Tibial nerve (tissue), 4 donors: Measurements from ENCODE around the gene RBM20. TPM values are rescaled to one million over a fixed set of nuclear protein-coding genes. Genes with fewer than 3 reads are reported as not detected.

Experiments
- DNase-seq, 2 donors: peaks; one replicate each; pipeline ENCODE4 v3.0.0-alpha.2; 2019; ENCODE audit warnings: low spot score in 2 of 2
- H3K27ac ChIP-seq, 4 donors: fragments of 200-600 bp; sonication (generic) in 3 of 4; one replicate each; pipeline ENCODE4 v1.5.1; 2017 to 2019; ENCODE audit warnings: mild to moderate bottlenecking in 1 of 4
- H3K27me3 ChIP-seq, 2 donors: fragments of 200-600 bp; sonication (generic) in 1 of 2; one replicate each; pipeline versions ENCODE4 v1.5.1 to v1.6.0; 2017 to 2019
- H3K36me3 ChIP-seq, 3 donors: fragments of 200-600 bp; sonication (generic); one replicate each; pipeline ENCODE4 v1.5.1; 2018 to 2019
- H3K4me1 ChIP-seq, 4 donors: fragments of 200-600 bp; sonication (generic) in 3 of 4; one replicate each; pipeline ENCODE4 v1.5.1; 2017 to 2019
- H3K4me3 ChIP-seq, 4 donors: fragments of 200-600 bp; sonication (generic) in 3 of 4; one replicate each; pipeline ENCODE4 v1.5.1; 2017 to 2019; ENCODE audit warnings: mild to moderate bottlenecking in 1 of 4, moderate library complexity in 1 of 4
- H3K9me3 ChIP-seq, 4 donors: fragments of 200-600 bp; sonication (generic) in 3 of 4; one replicate each; pipeline ENCODE4 v1.5.1; 2017 to 2019
- CTCF ChIP-seq, 5 experiments: fragments of 200-600 bp in 3 of 5; fragments of 450-650 bp in 2 of 5; sonication (generic) in 3 of 5; IDR thresholded peaks; one replicate each; pipeline ENCODE4 v1.5.1; 2016 to 2019; ENCODE audit warnings: antibody characterized with exemption in 5 of 5, mild to moderate bottlenecking in 3 of 5, moderate library complexity in 2 of 5
- EP300 ChIP-seq, 2 donors: sonication (generic); formaldehyde crosslinking; IDR thresholded peaks; one replicate each; pipeline ENCODE4 v1.6.1; 2017; ENCODE audit warnings: antibody characterized with exemption in 2 of 2, mild to moderate bottlenecking in 1 of 2
- POLR2A ChIP-seq, 2 donors: fragments of 450-650 bp; IDR thresholded peaks; one replicate each; pipeline ENCODE4 v1.6.1; 2017; ENCODE audit warnings: antibody characterized with exemption in 2 of 2, mild to moderate bottlenecking in 2 of 2, moderate library complexity in 2 of 2
- WGBS, 2 donors: methylation state at CpG; one replicate each; pipeline ENCODE4 v1.1.5; 2018; 5-methylcytosine and 5-hydroxymethylcytosine counted together
- total RNA-seq, 4 donors: library from RNA; depleted of rRNA; stranded (reverse); fragments of >200 nt; gene quantifications; one replicate each; pipeline ENCODE4 v1.1.0, GENCODE V29; 2016

Gene RBM20
- total RNA-seq, 4 donors from 2014 or later, result 1.3 to 8.7 (median 2.7) TPM

- no peaks in the 10 kb centered on the region for H3K9me3 ChIP-seq
- H3K4me1 ChIP-seq, result peaks cover 0 to 66% (median 37%) of the 10 kb centered on the region in 4 donors
- no peaks in the 10 kb centered on the region for H3K36me3 ChIP-seq
- no peaks in the 10 kb centered on the region for H3K27me3 ChIP-seq
- WGBS, 2 donors, result 50 to 56% methylated on average over 4 of the region's 4 CpGs
- DNase-seq, result no peak
- TF ChIP-seq CTCF (IDR thresholded peaks at IDR 0.05), result no peak
- no peak for TF ChIP-seq POLR2A (IDR thresholded peaks at IDR 0.05)
- TF ChIP-seq EP300 (IDR thresholded peaks at IDR 0.05), result no peak
- H3K27ac ChIP-seq, result peak overlapping the region in 3 of 4 donors; percentile 54 to 84 (median 71)
- H3K4me3 ChIP-seq, result no peak overlapping the region
These were observed 223.8 kb downstream of the RBM20 start for GRCh38 chr10:110867807-110868465.

GRCh38 chr10:110868981-110869380, 224.8 kb downstream of the RBM20 start:
- H3K27me3 ChIP-seq, result no peaks in the 10 kb centered on the region
- H3K9me3 ChIP-seq, result no peaks in the 10 kb centered on the region
- H3K4me1 ChIP-seq, result peaks cover 0 to 63% (median 37%) of the 10 kb centered on the region in 4 donors
- peak overlapping the region in 2 of 4 donors; percentile 54 to 71 for H3K27ac ChIP-seq
- H3K4me3 ChIP-seq, result no peak overlapping the region
- 76 to 86% methylated on average over 6 of the region's 6 CpGs for WGBS, 2 donors
- TF ChIP-seq POLR2A (IDR thresholded peaks at IDR 0.05) (no peak), EP300 (IDR thresholded peaks at IDR 0.05) (no peak), CTCF (IDR thresholded peaks at IDR 0.05) (no peak)
- no peak for DNase-seq
- H3K36me3 ChIP-seq, result no peaks in the 10 kb centered on the region

DNA sequence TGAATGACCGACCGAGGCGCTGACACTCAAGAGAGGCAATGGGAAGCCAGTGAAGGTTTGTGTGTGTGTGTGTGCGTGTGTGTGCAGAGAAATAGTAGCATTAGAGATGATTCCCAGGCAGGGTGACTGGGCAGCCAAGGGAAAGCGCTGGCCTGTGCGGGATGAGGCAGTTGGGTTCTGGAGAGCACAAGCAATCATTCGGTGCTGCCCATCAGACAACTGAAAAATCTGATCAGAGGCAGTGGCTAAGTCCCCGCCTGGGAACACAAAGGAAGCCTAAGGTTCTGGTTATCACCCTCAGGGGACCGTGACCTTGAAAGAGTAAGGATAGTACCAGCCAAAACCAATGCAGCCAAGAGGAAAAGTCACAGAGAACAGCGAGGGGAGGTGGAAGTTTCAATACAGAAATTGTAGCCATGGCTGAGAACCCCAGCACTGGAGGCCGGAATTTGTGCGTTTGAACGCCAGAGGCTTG, 226.7 kb downstream of the RBM20 start:
- H3K27me3 ChIP-seq, result no peaks in the 10 kb centered on the region
- DNase-seq, result peak in 1 of 2 donors; percentile 40
- peak overlapping the region; percentile 91 to 100 (median 99) for H3K27ac ChIP-seq
- peak overlapping the region; percentile 94 to 98 (median 96) for H3K4me3 ChIP-seq
- no peaks in the 10 kb centered on the region for H3K36me3 ChIP-seq
- TF ChIP-seq CTCF (IDR thresholded peaks at IDR 0.05) (no peak), POLR2A (IDR thresholded peaks at IDR 0.05) (no peak), EP300 (IDR thresholded peaks at IDR 0.05) (no peak)
- H3K9me3 ChIP-seq, result no peaks in the 10 kb centered on the region
- WGBS, 2 donors, result 55 to 60% methylated on average over 13 of the region's 13 CpGs
- peaks cover 0 to 61% (median 29%) of the 10 kb centered on the region in 4 donors for H3K4me1 ChIP-seq

DNA sequence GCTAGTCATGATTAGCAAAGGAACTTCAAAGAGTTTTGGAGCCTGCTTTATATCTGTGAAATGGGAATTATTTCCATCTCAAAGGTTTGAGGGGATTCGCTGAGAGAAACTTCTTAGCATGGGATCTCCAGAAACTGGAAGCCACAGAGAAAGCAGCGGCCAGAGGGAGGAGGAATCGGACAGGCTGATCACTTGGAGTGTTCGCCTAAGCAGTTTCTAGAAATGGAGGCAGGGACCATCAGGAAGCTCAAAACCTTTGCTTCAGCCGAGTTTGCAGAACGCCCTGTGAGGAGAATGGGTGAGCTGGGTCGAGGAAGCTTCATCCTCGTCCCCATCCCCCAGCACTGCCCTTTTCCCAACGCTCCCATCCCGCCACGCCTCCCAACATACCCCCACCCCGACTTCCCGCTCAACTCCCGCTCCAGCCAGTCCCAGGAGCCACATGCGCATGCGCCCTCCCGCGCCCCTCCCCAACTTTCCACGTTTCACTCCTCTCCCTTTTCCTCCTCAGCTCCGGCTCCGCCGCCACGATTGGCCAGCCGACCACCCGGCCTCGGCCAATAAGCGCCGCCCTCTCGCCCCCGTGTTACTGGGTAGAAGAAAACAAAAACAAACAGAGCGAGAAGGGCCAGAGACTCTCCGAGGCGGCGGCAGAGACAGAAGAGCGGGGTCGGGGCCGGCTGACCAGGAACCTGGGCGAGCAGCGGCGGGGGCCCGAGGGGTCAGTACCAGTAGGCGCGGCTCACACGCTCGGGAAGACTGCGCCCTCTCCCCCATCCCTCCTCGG, 227.4 kb downstream of the RBM20 start, which contains the start of gene PDCD4:
TSS of gene PDCD4 (plus strand) at position 631 of the 787 bp plus-strand sequence. CDS start 4,100 bp downstream, outside the sequence.
- TF ChIP-seq POLR2A (IDR thresholded peaks at IDR 0.05) (peak; percentile 93 to 94), EP300 (IDR thresholded peaks at IDR 0.05) (peak; percentile 56 to 98), CTCF (IDR thresholded peaks at IDR 0.05) (peak in 1 of 5 experiments; percentile 28)
- Histone ChIP-seq H3K36me3 (no peaks in the 10 kb centered on the region), H3K4me3 (peak within 1 kb of the TSS; percentile 94 to 98 (median 96)), H3K9me3 (no peaks in the 10 kb centered on the region), H3K27ac (peak within 1 kb of the TSS; percentile 99 to 100 (median 99)), H3K4me1 (peaks cover 0 to 61% (median 29%) of the 10 kb centered on the region in 4 donors), H3K27me3 (no peaks in the 10 kb centered on the region)
- peak; percentile 99 for DNase-seq
- 1 to 2% methylated on average over 37 to 41 of the region's 47 CpGs for WGBS, 2 donors
